Colon (tissue), 2 donors: ENCODE results near the gene KIF25.
"Not testable (repeated sequence)": the region's sequence is repeated elsewhere in the genome, so short reads cannot be mapped to it uniquely, and the experiment has no call there.

Experiments used
- FAIRE-seq: peaks from 2 replicates; lab custom pipeline; 2012; peaks lifted over from hg19 to GRCh38; lab: Jason Lieb, UNC
- donor health status: control.
- donor health status: control.

KIF25 gene

GRCh38 chr6:168070804-168071203 is 73.3 kb downstream of the KIF25 start:
- FAIRE-seq = no peak

GRCh38 chr6:168071620-168072019 is 74.1 kb downstream of the KIF25 start:
- FAIRE-seq = no peak

GRCh38 chr6:168072261-168072660 is 74.8 kb downstream of the KIF25 start:
- FAIRE-seq = no peak

- no peak for FAIRE-seq
Observed at GRCh38 chr6:168072730-168073129, 75.3 kb downstream of the KIF25 start.

- no peak for FAIRE-seq
Observed at GRCh38 chr6:168073937-168074730, 76.7 kb downstream of the KIF25 start.

GRCh38 chr6:168075216-168075615 is 77.7 kb downstream of the KIF25 start:
- no peak for FAIRE-seq

- no peak for FAIRE-seq
Observed at GRCh38 chr6:168075787-168076202, 78.3 kb downstream of the KIF25 start.

- FAIRE-seq = not testable (repeated sequence)
Observed at GRCh38 chr6:168077401-168077800, 79.9 kb downstream of the KIF25 start.

GRCh38 chr6:168078175-168078942 is 80.9 kb downstream of the KIF25 start:
- FAIRE-seq = no peak

- FAIRE-seq = no peak
Observed at GRCh38 chr6:168078943-168079405, 81.5 kb downstream of the KIF25 start, which contains the start of gene FRMD1. Gene FRMD1, minus strand, starts transcription at chr6:168079212. Its CDS starts 118 bp downstream, at chr6:168079094.

- FAIRE-seq = no peak
Observed at GRCh38 chr6:168080393-168081077, 83.1 kb downstream of the KIF25 start.

GRCh38 chr6:168081858-168082546 is 84.5 kb downstream of the KIF25 start:
- no peak for FAIRE-seq

- no peak for FAIRE-seq
Observed at GRCh38 chr6:168082860-168083513, 85.5 kb downstream of the KIF25 start.

- no peak for FAIRE-seq
Observed at GRCh38 chr6:168083514-168083885, 86.0 kb downstream of the KIF25 start.

GRCh38 chr6:168084465-168085160 is 87.1 kb downstream of the KIF25 start:
- no peak for FAIRE-seq

- no peak for FAIRE-seq
Observed at GRCh38 chr6:168086066-168086465, 88.6 kb downstream of the KIF25 start.

- no peak for FAIRE-seq
Observed at GRCh38 chr6:168086616-168087015, 89.1 kb downstream of the KIF25 start.

- FAIRE-seq = no peak
Observed at GRCh38 chr6:168087436-168088160, 90.1 kb downstream of the KIF25 start.

- no peak for FAIRE-seq
Observed at GRCh38 chr6:168088161-168089053, 90.9 kb downstream of the KIF25 start.
